HL-60 (cell line): ENCODE results near the gene PXDN.

Source experiments
- TF ChIP-seq, protein P1 (sequence below): IDR thresholded peaks from one replicate; pipeline ENCODE4 v1.5.1; 2011; ENCODE audit warnings: low read length, control low read depth, inconsistent platforms; ENCODE audit not compliant: insufficient read depth
- TF ChIP-seq, protein P2 (sequence below): IDR thresholded peaks from 2 replicates; pipeline ENCODE4 v1.6.1; 2012; ENCODE audit warnings: low read depth; ENCODE audit not compliant: insufficient replicate concordance

DNA sequence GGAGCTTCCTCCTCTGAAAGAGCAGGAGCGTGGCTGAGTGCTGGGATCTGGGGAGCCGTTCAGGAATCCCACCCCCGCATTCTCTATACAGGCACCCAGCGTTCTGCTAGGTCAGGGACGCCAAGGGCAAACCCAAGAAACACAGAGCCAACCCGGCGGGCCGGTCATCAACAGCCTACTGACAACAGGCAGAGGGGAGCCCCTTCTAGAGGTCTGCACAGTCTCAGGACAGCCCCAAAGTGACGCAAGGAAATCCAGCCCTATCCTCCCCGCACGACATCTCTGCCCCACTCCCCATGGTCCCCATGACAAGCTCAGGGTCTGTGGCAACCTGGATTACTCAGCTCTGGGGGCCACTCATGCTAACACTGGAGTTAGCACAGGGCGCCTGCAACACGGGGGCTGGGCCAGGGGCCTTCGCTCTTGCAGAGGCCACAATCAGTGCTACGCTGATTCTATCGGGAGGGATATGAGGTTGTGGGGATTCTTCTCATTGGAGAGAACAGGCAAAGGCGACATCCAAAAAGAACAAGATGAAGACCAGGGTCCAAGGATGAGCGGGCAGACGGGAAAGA is 81.6 kb downstream of the PXDN start:
- TF ChIP-seq, protein P1, sequence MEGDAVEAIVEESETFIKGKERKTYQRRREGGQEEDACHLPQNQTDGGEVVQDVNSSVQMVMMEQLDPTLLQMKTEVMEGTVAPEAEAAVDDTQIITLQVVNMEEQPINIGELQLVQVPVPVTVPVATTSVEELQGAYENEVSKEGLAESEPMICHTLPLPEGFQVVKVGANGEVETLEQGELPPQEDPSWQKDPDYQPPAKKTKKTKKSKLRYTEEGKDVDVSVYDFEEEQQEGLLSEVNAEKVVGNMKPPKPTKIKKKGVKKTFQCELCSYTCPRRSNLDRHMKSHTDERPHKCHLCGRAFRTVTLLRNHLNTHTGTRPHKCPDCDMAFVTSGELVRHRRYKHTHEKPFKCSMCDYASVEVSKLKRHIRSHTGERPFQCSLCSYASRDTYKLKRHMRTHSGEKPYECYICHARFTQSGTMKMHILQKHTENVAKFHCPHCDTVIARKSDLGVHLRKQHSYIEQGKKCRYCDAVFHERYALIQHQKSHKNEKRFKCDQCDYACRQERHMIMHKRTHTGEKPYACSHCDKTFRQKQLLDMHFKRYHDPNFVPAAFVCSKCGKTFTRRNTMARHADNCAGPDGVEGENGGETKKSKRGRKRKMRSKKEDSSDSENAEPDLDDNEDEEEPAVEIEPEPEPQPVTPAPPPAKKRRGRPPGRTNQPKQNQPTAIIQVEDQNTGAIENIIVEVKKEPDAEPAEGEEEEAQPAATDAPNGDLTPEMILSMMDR: no peak
- TF ChIP-seq, protein P2, sequence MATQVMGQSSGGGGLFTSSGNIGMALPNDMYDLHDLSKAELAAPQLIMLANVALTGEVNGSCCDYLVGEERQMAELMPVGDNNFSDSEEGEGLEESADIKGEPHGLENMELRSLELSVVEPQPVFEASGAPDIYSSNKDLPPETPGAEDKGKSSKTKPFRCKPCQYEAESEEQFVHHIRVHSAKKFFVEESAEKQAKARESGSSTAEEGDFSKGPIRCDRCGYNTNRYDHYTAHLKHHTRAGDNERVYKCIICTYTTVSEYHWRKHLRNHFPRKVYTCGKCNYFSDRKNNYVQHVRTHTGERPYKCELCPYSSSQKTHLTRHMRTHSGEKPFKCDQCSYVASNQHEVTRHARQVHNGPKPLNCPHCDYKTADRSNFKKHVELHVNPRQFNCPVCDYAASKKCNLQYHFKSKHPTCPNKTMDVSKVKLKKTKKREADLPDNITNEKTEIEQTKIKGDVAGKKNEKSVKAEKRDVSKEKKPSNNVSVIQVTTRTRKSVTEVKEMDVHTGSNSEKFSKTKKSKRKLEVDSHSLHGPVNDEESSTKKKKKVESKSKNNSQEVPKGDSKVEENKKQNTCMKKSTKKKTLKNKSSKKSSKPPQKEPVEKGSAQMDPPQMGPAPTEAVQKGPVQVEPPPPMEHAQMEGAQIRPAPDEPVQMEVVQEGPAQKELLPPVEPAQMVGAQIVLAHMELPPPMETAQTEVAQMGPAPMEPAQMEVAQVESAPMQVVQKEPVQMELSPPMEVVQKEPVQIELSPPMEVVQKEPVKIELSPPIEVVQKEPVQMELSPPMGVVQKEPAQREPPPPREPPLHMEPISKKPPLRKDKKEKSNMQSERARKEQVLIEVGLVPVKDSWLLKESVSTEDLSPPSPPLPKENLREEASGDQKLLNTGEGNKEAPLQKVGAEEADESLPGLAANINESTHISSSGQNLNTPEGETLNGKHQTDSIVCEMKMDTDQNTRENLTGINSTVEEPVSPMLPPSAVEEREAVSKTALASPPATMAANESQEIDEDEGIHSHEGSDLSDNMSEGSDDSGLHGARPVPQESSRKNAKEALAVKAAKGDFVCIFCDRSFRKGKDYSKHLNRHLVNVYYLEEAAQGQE: no peak
